Left lung (tissue), 10 donors: ENCODE measurements around the gene RBM15. TPM values are rescaled to one million over a fixed set of nuclear protein-coding genes. Genes with fewer than 3 reads are reported as not detected.

Experiments used
- ATAC-seq: fragments of 200-7000 bp; cut with Tn5 transposase; one replicate; pipeline ENCODE4 v1.9.1; 2020; ENCODE audit warnings: moderate library complexity
- DNase-seq, 4 donors: peaks; one replicate each; pipeline ENCODE4 v3.0.0-alpha.2; 2013 to 2020
- H3K27ac ChIP-seq, 2 donors: fragments of 200-600 bp; sonication (generic) in 1 of 2; one replicate each; pipeline versions ENCODE4 v1.5.0 to v1.8.0; 2020 to 2021
- H3K27me3 ChIP-seq, 2 donors: fragments of 200-600 bp; sonication (generic) in 1 of 2; one replicate each; pipeline versions ENCODE4 v1.5.0 to v1.8.0; 2020 to 2021
- H3K36me3 ChIP-seq, 2 donors: fragments of 200-600 bp; sonication (generic) in 1 of 2; one replicate each; pipeline versions ENCODE4 v1.5.0 to v1.8.0; 2020 to 2021
- H3K4me1 ChIP-seq, 2 donors: fragments of 200-600 bp; one replicate each; pipeline ENCODE4 v1.8.0; 2021
- H3K4me3 ChIP-seq, 2 donors: fragments of 200-600 bp; sonication (generic) in 1 of 2; one replicate each; pipeline versions ENCODE4 v1.5.0 to v1.8.0; 2020 to 2021; ENCODE audit warnings: mild to moderate bottlenecking in 1 of 2
- H3K9me3 ChIP-seq, 2 donors: fragments of 200-600 bp; sonication (generic) in 1 of 2; one replicate each; pipeline versions ENCODE4 v1.5.0 to v1.8.0; 2020 to 2021
- intact Hi-C, 2 donors: fragments of 100-400 bp; cut with DNase I; formaldehyde crosslinking; loops; one replicate each; pipeline versions ENCODE4 v1.11.2 to v1.14.2; 2022
- polyA plus RNA-seq, 6 donors: library from polyadenylated mRNA; unstranded; fragments of 120-200 nt; gene quantifications; one replicate each; pipeline ENCODE4 v1.2.1, GENCODE V29; 2013; ENCODE audit not compliant: insufficient read length in 6 of 6
- total RNA-seq, 2 donors: library from RNA; stranded (reverse); fragmentation: NEBNext Ultra II Directional; extraction: Animal tissue kit (Norgen Biotek cat#: 25700); gene quantifications; one replicate each; pipeline ENCODE4 v1.2.1, GENCODE V29; 2021
- TF ChIP-seq, protein P1 (sequence below), 2 donors: fragments of 200-600 bp; sonication (generic) in 1 of 2; IDR thresholded peaks; one replicate each; pipeline versions ENCODE4 v1.5.0 to v1.8.0; 2021; ENCODE audit warnings: antibody characterized with exemption in 2 of 2
- donor health status: DM: no; HTN: yes; CAD: no.
- donor health status: DM: no; HTN: no; CAD: no.

Gene RBM15
- total and polyA plus RNA-seq, 8 donors = 10.9 to 24.3 (median 13.2) TPM

DNA sequence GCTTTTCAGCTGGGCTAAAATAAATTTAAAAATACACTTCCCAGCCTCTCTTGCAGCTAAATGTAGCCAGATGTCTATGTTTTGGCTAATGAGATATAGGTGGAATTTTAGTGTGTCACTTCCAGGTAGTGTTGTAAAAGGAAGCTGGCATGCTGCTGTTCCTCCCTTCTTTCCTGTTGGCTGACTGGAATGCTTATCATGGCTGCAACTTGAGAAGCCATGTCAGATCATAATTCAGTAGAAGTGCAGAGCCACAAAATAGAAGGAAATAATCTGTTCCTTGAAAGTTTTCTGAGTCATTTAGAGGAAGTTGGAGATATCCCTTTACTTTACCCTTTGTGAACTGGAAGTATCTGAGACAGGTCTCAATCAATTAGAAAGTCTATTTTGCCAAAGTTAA is 10.9 kb upstream of the RBM15 start:
- DNase-seq (no peak), ATAC-seq (no peak)
- no peaks in the 10 kb centered on the region for H3K36me3 ChIP-seq
- no peaks in the 10 kb centered on the region for H3K27me3 ChIP-seq
- H3K4me1 ChIP-seq = no peaks in the 10 kb centered on the region
- no peaks in the 10 kb centered on the region for H3K9me3 ChIP-seq
- TF ChIP-seq, protein P1, sequence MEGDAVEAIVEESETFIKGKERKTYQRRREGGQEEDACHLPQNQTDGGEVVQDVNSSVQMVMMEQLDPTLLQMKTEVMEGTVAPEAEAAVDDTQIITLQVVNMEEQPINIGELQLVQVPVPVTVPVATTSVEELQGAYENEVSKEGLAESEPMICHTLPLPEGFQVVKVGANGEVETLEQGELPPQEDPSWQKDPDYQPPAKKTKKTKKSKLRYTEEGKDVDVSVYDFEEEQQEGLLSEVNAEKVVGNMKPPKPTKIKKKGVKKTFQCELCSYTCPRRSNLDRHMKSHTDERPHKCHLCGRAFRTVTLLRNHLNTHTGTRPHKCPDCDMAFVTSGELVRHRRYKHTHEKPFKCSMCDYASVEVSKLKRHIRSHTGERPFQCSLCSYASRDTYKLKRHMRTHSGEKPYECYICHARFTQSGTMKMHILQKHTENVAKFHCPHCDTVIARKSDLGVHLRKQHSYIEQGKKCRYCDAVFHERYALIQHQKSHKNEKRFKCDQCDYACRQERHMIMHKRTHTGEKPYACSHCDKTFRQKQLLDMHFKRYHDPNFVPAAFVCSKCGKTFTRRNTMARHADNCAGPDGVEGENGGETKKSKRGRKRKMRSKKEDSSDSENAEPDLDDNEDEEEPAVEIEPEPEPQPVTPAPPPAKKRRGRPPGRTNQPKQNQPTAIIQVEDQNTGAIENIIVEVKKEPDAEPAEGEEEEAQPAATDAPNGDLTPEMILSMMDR (IDR thresholded peaks at IDR 0.05) = no peak
- intact Hi-C loops = no loop called here
- no peak overlapping the region for H3K4me3 ChIP-seq
- H3K27ac ChIP-seq = no peak overlapping the region

DNA sequence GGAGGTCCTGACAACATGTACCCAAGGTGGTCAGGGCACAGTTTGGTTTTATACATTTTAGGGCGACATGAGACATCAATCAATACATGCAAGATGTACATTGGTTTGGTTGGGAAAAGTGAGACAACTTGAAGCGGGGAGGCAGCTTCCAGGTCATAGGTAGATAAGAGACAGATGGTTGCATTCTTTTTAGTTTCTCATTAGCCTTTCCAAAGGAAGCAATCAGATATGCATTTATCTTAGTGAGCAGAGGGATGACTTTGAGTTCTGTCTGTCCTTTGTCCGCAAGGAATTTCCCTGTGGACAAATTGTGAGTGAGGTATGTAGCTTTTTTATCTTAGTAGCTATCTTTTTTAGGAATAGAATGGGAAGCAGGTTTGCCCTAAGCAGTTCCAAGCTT is 10.5 kb upstream of the RBM15 start:
- TF ChIP-seq, protein P1 (IDR thresholded peaks at IDR 0.05) = no peak
- no peaks in the 10 kb centered on the region for H3K9me3 ChIP-seq
- ATAC-seq = no peak
- H3K27ac ChIP-seq = no peak overlapping the region
- no peak for DNase-seq
- intact Hi-C loops = no loop called here
- H3K36me3 ChIP-seq = no peaks in the 10 kb centered on the region
- H3K4me3 ChIP-seq = no peak overlapping the region
- no peaks in the 10 kb centered on the region for H3K27me3 ChIP-seq
- H3K4me1 ChIP-seq = no peaks in the 10 kb centered on the region

DNA sequence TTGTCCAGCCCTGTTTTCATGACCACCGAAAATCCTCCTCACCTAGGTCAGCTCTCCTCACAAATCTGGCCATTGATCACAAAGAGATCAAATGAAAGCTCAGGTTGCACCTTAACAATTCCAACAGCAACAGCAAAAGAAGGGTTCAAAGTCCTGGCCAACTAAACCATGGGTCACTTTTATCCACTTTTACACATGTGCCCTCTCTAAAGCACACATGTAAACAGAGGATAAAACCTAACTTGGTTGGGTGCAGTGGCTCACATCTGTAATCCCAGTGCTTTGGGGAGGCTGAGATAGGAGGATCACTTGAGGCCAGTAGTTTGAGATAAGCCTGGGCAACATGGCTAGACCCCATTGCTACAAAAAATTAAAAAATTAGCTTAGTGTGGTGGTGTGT is 3.9 kb upstream of the RBM15 start:
- no peak overlapping the region for H3K4me3 ChIP-seq
- TF ChIP-seq, protein P1 (IDR thresholded peaks at IDR 0.05) = no peak
- no peak for DNase-seq
- H3K27me3 ChIP-seq = no peaks in the 10 kb centered on the region
- peaks cover 2 to 17% of the 10 kb centered on the region in 2 donors for H3K4me1 ChIP-seq
- intact Hi-C loops = no loop called here
- H3K27ac ChIP-seq = no peak overlapping the region
- ATAC-seq = no peak
- H3K36me3 ChIP-seq = no peaks in the 10 kb centered on the region
- no peaks in the 10 kb centered on the region for H3K9me3 ChIP-seq

DNA sequence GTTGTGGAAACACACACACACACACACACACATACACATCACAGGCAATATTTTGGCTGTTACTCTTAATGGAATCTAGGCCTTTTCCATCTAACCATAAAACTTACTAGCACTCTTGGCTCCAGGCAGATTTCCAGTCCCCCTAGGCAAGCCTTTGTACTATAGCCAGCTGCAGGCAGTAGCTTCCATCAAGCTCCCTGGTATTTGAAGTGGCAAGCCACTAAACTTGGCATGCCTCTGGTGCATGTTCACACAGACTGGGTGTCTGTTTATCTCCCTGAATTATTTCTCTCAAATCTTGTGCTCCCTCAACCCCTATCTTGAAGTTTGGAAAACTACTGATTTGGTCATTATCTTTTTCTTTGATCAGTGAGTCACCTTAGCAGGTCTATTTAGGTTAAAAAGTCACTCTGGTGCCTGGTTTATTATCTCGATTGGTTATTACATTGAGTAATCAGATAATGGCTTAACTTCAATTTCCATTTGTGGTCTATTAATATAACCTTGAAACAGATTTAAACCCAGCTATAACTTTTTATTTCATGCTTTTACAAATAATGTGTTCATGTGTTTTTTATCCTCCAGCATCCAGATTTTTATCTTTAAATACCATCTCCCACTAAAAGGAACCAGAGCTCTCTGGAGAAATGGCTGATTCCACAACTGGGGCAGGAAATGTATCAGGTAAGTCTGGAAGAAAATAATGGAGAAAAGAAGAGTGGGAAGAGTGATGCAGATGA is 2.7 kb upstream of the RBM15 start:
- Histone ChIP-seq H3K27ac (peak overlapping the region in 1 of 2 donors; percentile 99), H3K36me3 (peaks cover 0 to 10% of the 10 kb centered on the region in 2 donors), H3K4me1 (peaks cover 14 to 29% of the 10 kb centered on the region in 2 donors), H3K9me3 (no peaks in the 10 kb centered on the region), H3K27me3 (no peaks in the 10 kb centered on the region), H3K4me3 (no peak overlapping the region)
- DNase-seq = no peak
- intact Hi-C loops = no loop called here
- TF ChIP-seq, protein P1 (IDR thresholded peaks at IDR 0.05) = no peak
- no peak for ATAC-seq

DNA sequence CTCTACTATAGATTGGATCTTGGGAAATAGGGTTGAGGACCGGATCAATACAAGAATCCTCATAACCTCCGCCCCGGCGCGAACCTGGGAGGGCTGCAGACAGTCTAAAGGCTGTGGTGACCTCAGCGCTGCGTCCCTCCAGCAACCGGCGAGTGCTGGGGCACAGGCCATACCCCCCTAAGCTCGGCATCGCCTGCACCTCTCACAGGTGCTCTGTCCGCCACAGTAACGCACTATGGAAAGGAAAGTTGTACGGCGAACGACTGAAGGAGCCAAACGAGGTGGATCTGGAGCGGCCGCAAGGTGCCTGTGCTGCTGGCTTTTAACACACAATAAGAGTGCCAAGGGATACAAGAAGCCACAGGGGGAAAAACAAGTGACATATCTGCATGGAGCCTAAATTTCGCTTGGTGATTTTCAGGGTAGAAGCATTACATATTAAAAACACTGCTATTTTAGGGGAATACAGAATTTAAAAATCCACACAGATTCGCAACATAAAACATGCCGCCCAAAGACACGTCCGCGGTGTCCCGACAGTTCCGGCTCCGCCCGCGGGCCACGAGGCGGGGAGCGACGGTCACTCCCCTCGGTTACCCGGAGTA is 1.4 kb upstream of the RBM15 start:
- peak; percentile 4 for ATAC-seq
- Histone ChIP-seq H3K4me1 (peaks cover 25 to 43% of the 10 kb centered on the region in 2 donors), H3K9me3 (no peaks in the 10 kb centered on the region), H3K36me3 (peaks cover 0 to 17% of the 10 kb centered on the region in 2 donors), H3K27me3 (no peaks in the 10 kb centered on the region), H3K4me3 (peak overlapping the region; percentile 46 to 98), H3K27ac (peak overlapping the region; percentile 95 to 99)
- TF ChIP-seq, protein P1 (IDR thresholded peaks at IDR 0.05) = no peak
- intact Hi-C loops = no loop called here
- DNase-seq = peak in 3 of 4 donors; percentile 43 to 88 (median 65)
